ENCODE measurements around the gene HECW1. TPM values are rescaled to one million over a fixed set of nuclear protein-coding genes. Genes with fewer than 3 reads are reported as not detected.

HECW1 gene
- total RNA-seq, 1 donor from 2014 or later: not detected

DNA sequence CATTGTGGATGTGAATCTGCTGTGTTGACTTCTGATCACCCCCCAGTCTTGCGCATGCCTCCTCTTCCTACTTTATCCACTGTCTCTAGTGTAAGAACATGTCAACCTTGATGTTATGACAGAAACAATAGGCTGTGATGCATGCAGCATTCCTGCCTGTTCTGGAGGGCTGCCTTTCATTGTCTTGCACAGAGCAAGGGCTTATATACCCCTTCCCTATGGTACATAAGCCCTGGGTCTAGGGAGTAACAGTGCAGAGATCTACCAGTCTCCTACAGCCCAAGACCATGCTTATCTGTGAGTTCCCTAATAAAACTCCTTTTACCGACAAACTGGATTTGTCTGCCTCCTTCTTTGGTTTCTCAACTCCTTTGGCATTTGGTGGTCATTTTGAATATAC, 293.5 kb downstream of the HECW1 start:
- no peak for DNase-seq (ENCODE audit: low read depth in 2 of 2)

DNA sequence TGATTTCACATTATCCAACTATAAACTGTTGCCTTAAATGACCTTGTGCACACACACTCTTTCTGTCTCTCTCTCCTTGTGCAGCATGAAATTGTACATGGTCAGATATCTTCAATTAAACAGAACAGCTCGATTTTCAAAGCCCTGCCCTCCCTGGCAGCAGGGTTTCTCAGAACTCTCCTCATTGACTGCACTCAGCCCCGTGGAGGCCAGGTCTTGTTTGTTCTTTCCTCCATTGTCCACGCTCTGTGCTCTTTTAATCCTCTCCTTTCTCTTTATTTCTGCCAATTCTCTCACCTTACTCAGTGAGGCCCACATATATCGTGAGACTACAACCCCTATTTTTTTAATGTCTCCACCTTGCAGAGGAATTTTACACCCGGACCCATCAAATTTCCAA, 294.5 kb downstream of the HECW1 start:
- DNase-seq (ENCODE audit: low read depth in 2 of 2): no peak

DNA sequence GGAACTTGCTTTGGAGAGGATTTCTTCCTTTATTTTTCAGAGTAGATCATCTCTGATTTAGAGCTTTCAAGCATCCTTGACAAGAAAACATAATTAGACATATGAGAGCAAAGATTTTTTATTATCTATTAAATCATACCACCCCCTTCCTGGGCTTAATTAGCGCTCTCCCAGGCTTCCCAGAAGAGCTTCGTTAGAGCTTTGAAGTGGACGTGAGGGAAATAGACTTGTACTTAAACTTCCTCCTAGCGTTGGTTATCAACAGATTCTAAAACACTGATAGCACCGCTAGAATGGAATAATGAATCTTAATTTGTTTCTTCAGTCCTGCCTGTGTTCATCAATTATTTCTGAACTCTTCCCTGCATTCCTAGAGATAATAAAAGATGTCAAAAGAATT, 296.5 kb downstream of the HECW1 start:
- no peak for DNase-seq (ENCODE audit: low read depth in 2 of 2)

DNA sequence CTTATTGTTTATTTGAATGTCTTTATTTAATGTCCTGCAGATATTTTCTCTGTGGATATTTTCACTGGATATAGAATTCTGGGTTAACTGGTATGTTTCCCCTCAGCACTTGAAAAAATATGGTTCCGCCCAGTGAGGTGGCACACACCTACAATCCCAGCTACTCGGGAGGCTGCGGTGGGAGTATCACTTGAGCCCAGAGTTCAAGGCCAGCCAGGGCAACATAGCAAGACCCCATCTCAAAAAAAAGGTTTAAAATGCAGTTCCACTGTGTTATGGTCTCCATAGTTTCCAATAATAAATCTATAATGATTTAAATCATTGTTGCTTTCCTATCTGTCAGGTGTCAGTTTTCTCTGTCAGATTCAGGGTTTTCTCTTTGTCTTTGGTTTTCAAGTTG, 305.0 kb downstream of the HECW1 start:
- DNase-seq (ENCODE audit: low read depth in 2 of 2): no peak

DNA sequence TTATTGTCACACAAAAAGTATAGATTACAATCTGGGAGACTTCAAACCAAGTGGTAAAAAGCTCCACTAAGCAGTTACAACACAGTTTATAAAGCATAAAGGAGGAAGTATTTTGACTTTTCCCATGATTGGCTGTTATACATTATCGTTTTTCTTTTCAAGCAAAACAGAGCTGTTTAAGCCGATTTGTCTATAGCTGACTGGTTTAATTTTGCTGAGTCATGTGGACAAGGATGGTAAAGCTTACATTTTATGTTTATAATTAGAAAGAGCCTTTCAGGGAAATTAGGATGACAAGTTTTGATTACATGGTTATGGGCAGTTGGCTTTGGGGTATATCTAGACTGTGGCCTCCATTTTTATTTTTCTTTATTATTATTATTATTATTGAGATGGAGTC, 318.0 kb downstream of the HECW1 start:
- no peak for DNase-seq (ENCODE audit: low read depth in 2 of 2)

DNA sequence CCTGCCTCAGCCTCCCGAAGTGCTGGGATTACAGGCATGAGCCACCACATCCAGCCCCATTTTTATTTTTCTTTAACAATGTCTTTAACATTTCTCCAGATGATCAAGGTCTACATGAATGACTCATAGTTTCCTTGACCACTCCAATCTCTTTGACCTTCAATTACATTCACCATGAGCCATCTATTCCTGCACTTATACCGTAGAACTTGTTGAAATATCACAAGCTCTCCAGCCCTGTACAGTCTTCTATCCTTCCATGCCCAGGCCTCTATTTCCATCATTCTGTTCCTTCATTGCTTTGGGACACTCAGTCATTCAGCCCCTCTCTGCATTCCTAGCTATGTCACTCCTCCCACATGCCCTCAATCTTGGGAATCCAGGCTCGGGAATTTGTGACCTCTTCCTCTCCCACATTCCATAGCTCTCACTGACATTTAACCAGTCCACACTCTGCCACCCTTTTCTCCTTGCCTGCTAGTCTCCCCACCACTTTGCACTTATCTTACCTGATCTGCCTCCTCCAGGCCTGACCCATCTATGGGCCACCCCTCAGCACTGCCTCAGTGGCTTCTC, 318.7 kb downstream of the HECW1 start:
- peak in 1 of 2 donors; percentile 5 for DNase-seq (ENCODE audit: low read depth in 2 of 2)

DNA sequence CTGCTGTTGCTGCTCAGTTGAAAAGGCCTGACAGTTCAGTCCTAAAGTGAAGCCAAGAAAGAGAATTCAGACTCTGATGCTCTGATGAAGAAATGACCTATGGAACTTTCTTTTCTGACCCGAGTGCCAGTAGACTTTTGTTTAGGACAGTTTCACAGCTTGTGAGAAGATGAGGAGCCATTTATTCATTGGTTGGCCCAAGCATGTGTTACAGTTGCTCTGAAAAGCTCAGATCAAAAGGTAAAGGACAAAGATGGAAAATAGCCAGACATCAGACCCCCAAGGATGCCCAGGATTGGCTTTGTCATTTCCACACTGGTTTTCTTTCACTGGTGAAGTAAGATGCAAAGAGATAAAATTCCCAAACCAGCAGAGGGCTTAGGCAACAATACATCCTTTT, 321.2 kb downstream of the HECW1 start:
- no peak for DNase-seq (ENCODE audit: low read depth in 2 of 2)

DNA sequence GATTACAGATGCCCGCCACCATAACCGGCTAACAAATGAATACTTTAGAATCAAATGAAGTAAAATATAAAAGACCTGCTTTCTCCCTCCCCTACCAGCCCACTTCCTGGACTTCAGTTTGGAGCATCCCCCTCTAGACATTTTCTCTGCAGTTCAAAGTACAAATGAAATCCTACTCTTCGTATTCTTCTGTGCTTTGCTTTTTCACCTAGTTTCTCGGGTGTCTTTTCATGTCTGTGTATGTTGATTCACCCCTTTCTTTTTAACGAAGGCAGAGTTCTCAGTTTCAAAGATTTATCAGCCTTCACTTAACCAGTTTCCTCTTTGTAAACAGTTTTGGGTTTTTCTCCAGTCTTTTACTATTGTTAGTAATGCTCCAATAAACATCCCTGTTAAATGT, 324.6 kb downstream of the HECW1 start:
- no peak for DNase-seq (ENCODE audit: low read depth in 2 of 2)

DNA sequence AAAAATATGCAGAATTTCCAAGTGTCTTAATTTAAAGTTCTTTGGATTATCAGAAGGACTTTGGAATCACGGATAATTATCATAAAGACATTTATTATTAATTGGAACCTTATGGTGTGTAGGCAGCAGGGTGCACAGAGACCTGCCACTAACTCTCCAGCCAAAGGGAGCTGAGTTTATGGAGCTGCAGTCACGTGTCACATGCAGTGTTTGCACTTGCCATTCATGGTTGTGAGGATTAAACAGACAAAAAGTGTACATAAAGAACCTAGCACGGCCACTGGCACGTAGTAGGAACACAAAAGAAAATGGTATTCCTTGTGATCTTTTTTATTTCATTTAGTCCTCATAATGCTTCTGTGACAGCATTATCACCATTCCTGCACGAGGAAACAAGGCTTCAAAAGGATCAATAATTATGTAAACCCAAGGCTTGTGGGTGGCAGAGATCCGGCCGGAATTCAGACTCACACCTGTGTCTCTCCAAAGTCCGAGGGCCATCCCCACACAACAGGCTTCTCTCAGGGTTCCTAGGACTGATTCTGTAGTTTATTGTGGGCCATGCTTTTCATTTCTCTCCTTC, 326.5 kb downstream of the HECW1 start:
- no peak for DNase-seq (ENCODE audit: low read depth in 2 of 2)

DNA sequence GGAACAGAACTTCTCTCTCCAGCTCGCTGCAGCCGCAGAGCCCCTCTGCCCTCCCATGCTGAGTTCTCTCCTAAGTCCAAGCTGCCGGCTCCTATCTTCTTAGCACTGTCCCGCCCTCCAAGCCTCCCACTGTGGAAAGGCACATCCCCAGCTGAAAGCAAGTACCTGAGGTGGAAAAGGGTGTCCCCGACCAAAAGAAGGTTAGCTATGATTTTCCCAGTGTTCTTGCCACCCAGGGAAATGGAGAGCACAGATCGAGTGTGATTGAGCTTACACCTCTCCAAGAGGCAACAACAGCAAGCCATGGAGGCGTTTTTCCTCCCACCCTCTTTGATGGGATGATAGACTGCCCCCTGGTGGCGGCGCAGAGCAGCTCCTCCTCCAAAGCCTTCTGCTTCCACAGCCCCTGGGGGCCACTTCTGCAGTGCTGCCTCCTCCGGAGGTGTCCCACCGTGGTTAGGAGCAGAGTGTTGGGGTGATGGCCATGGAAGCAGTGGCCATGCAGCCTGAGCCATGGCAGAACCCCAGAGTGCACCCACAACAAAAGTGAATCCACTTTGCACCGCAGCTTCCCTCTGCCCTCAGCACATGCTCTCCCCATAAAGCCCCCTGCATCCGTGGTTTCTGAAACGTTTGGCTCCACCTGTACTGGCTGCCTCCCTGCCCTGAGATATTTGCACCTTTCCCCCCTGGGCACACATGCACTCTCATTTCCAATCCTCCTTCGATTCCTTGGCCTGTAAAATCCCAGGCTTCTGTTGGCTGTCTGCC, 327.4 kb downstream of the HECW1 start:
- DNase-seq (ENCODE audit: low read depth in 2 of 2): peak; percentile 60 to 67

DNA sequence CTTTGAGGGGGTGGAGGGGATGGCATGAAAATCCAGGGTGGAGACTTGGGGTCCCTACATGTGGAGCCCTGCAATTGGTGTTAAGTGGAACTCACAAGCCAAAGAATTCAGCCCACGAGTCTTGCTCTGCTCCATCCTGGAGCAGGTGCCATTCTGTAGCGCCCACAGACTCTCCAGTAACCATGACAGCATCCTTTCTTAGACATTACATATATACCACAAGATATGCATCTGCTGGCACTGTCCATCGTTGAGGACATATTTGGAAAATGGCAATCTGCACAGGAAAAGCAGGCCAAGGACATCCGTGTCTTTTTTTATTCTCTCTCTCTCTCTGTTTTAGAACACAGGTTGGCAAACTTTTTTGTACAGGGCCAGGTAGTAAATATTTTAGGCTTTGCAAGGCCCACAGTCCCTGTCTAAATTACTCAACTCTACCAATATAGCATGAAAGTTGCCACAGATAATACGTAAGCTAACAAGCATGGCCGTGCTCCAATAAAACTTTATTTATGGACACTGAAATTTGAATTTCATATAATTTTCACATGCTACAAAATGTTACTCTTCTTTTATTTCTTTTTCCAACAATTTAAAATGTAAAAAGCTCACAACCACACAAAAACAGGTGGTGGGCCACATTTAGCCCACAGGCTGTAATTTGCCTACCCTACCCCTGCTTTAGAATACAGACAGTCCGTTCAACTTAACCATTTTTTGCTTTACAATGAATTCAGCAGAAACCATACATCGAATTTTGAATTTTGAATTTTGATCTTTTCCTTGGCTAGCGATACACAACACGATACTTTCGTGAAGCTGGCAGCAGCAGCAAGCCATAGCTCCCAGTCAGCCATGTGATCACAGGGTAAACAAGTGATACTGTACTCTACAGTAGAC, 329.0 kb downstream of the HECW1 start:
- no peak for DNase-seq (ENCODE audit: low read depth in 2 of 2)

DNA sequence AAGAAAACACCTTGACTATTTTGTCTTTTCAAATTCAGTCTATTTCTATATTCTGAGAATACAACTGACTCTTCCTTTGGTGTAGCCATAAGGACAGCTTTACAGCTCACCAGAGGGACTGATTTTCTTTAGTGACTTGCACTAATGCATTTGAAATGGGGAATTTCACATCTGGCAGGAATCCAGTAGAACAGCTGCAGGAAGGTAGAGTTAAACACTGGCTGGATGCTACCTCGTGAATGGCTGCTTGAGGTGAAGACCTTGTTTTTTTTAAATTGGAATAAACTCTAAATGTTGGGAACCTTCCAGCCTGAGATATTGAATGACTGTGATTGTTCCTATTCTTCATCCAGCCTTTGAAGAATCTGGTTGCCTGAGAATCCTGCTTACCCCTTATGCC, 330.9 kb downstream of the HECW1 start:
- DNase-seq (ENCODE audit: low read depth in 2 of 2): no peak

DNA sequence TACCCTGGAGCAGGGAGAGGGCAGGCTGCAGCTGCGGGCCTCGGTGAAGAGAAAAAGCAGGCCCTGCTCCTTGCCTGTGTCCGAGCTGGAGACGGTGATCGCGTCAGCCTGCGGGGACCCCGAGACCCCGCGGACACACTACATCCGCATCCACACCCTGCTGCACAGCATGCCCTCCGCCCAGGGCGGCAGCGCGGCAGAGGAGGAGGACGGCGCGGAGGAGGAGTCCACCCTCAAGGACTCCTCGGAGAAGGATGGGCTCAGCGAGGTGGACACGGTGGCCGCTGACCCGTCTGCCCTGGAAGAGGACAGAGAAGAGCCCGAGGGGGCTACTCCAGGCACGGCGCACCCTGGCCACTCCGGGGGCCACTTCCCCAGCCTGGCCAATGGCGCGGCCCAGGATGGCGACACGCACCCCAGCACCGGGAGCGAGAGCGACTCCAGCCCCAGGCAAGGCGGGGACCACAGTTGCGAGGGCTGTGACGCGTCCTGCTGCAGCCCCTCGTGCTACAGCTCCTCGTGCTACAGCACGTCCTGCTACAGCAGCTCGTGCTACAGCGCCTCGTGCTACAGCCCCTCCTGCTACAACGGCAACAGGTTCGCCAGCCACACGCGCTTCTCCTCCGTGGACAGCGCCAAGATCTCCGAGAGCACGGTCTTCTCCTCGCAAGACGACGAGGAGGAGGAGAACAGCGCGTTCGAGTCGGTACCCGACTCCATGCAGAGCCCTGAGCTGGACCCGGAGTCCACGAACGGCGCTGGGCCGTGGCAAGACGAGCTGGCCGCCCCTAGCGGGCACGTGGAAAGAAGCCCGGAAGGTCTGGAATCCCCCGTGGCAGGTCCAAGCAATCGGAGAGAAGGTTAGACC, 332.5 kb downstream of the HECW1 start:
- no peak for DNase-seq (ENCODE audit: low read depth in 2 of 2)

DNA sequence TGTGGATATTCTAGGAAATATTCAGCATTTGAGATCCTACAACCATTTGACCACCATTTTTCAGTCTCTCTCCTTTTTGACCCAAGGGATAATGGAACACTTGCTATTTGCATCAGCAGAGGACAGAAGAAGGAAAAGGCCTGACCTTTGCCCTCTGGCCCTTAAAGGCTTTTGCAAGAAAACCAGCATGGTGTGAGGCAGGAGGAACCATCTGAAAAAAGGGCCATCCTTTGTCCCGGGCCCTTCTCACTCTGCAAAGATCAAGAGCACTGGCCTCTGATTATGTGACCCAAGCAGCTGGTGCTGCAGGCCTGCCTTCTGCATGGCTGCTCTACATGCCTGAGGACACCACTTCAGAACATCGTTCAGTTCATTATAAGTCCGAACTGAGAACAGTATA, 337.1 kb downstream of the HECW1 start:
- DNase-seq (ENCODE audit: low read depth in 2 of 2): no peak

DNA sequence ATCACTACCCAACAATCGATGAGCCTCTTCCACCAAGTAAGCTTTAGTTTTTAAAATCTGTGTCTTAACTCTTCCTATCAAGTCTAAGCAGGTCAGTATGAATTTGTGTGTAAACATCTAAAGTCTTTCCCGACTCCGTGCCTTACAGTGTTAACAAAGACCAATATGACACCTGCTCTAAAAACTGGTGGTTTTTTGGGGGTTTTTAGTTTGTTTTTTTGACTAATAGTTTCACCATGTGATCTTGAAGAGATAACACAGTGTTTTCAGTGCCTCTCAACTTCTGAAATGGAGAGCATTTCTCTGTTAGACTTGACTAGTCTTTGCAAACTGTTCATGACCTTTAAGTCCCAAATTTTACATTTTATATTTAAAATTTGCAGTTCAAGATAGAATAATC, 338.4 kb downstream of the HECW1 start:
- no peak for DNase-seq (ENCODE audit: low read depth in 2 of 2)

DNA sequence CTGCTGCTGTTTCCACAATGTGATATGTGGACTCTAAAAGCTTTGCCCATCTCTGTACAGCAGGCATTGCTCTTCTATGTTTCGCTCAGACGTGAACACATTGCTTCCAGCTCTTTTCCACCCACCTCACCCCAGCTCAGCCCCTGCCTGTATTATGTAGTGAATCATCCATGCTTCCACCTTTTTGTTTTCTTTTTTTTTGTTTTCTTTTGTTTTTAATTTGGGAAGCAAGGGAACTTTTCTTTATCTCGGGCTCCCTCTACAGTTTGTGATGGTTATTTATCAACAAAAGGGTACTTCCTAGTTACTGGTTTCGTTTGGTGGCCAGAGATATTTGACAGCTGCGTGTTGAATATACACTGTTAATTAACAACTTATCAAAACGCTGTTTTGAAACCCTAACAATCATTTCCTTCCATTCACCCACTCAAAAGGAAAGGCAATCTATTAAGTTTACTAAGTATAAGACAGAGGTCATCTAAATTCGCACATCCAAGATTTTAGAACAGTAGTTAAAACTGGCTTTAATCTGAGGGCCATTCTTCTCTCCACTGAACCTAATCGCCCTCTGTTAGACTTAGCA, 342.6 kb downstream of the HECW1 start:
- peak; percentile 56 to 60 for DNase-seq (ENCODE audit: low read depth in 2 of 2)

DNA sequence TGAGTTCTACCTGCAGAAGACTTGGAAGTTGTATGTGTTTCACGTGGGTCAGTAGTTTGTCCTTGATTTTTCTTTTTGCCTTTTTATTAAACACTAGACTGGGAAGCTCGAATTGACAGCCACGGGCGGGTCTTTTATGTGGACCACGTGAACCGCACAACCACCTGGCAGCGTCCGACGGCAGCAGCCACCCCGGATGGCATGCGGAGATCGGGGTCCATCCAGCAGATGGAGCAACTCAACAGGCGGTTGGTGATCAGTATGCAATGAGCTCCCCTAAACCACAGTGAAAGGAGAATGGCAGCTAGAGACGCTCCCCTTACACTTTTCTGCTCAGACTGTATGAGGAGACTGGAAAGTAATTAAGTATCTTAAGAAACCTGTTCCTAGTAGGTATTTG, 343.8 kb downstream of the HECW1 start:
- DNase-seq (ENCODE audit: low read depth in 2 of 2): no peak

DNA sequence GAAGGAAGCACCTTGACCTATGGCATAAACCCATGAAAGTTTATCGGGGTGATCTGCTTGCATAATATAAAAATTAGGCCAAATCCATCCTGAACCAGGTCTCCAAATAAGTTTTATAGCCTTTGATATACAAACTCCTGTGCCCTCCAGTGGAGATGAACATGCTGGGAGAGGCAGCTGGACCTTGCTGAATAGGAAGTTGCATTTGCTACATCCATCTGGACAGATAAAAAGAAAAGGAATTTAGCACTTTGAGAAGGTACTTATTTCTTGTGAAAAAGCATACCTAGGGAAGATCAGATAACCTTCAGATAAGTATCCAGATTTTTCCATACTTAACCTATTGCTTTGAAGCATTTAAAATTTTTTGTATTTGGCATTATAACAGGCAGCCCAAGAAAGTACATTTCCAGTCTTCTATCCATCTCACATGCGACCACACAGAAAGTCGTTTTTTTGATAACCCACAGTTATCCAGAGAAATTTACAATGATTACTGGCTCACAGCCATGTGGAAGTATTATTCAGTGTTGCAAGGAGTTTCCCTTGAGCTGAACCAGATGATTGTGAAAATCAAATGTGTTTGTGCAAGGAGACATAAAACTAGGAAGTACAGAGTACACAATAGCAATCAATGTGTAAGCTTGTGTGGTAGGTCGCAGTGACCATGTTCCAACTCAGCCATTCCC, 346.0 kb downstream of the HECW1 start:
- DNase-seq (ENCODE audit: low read depth in 2 of 2): no peak

DNA sequence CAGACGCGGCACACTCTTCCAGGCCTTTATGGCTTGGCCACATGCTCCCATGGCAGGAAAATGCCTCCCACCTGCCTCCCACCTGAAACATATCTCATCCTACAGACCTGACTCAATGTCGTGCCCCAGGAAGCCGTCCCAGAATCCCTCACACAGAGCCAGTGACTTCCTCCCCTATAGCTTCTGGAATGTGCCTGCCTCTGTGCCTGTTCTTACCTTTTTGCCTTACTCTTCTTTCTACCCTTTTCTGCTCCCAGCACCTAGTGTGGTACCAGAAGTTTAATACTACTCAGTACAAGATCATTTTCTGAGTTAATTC, 346.5 kb downstream of the HECW1 start:
- no peak for DNase-seq (ENCODE audit: low read depth in 2 of 2)

DNA sequence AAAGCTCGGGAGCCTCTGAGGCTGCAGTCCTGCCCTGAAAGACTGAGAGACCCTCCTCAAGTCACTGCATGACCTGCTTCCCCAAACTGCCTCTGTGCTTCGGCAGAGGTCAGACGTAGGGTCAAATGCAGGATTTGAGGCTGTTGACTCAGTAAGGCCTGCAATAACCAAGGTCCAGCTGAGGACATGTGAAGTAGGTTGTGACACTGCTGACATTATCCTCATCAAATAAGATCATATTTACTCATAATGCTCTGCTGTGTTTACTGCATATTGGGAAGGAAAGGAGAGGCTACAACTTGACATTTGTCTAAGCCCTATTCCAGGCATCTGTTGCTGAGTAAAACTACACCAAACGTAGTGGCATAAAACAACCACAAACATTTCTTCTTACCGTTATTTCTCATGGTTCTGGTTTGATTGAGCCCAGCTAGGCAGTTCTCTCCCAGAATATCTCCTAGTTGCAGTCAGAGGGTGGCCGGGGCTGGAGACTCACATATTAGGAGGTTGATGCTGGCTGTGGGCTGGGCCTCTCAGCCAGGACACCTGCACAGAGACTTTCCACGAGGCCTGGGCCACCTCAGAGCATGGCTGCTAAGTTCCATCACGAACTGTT, 348.4 kb downstream of the HECW1 start:
- DNase-seq (ENCODE audit: low read depth in 2 of 2): no peak

Data from lung microvascular endothelial cell (primary cell).